Activated T-cell treated with anti-CD3 and anti-CD28 coated beads, Interleukin-2, amount 50 U/mL, for 72 hours (primary cell): ENCODE measurements around the gene ADSS2. TPM values are rescaled to one million over a fixed set of nuclear protein-coding genes. Genes with fewer than 3 reads are reported as not detected.
"Not testable (repeated sequence)": the region's sequence is repeated elsewhere in the genome, so short reads cannot be mapped to it uniquely, and the experiment has no call there.

Experiments used
- ATAC-seq, 2 donors: fragments of 150-1000 bp; cut with Tn5 transposase; replicated peaks in 1 of 2; 2 replicates each; pipeline ENCODE4 v1.10.0; 2021; ENCODE audit warnings: moderate library complexity in 2 of 2, mild to moderate bottlenecking in 1 of 2
- DNase-seq, 2 donors: peaks; one replicate each; pipeline ENCODE4 v3.0.0; 2021 to 2022; ENCODE audit warnings: mixed read lengths in 1 of 2
- H3K27ac Mint-ChIP-seq: one replicate; pipeline ENCODE4 v1.8.0; 2022; ENCODE audit warnings: mild to moderate bottlenecking, moderate library complexity, mixed read lengths
- H3K27me3 Mint-ChIP-seq: one replicate; pipeline ENCODE4 v1.8.0; 2022; ENCODE audit warnings: low read depth, mixed read lengths
- H3K36me3 Mint-ChIP-seq, 2 donors: one replicate each; pipeline ENCODE4 v1.8.0; 2022; ENCODE audit warnings: mixed read lengths in 2 of 2, mild to moderate bottlenecking in 1 of 2; ENCODE audit not compliant: insufficient read depth in 2 of 2
- H3K4me1 Mint-ChIP-seq: one replicate; pipeline ENCODE4 v1.8.0; 2022; ENCODE audit warnings: low read depth, mixed read lengths
- H3K4me3 Mint-ChIP-seq, 2 donors: one replicate each; pipeline ENCODE4 v1.8.0; 2022; ENCODE audit warnings: mild to moderate bottlenecking in 2 of 2, mixed read lengths in 2 of 2, moderate library complexity in 2 of 2
- H3K9me3 Mint-ChIP-seq, 2 donors: one replicate each; pipeline ENCODE4 v1.8.0; 2022; ENCODE audit warnings: mixed read lengths in 2 of 2
- total RNA-seq, 2 donors: library from RNA; stranded (reverse); gene quantifications; one replicate each; pipeline ENCODE4 v1.2.3, GENCODE V29; 2022

Gene ADSS2
- total RNA-seq, 2 donors from 2014 or later: 46.5 to 51.1 TPM

DNA sequence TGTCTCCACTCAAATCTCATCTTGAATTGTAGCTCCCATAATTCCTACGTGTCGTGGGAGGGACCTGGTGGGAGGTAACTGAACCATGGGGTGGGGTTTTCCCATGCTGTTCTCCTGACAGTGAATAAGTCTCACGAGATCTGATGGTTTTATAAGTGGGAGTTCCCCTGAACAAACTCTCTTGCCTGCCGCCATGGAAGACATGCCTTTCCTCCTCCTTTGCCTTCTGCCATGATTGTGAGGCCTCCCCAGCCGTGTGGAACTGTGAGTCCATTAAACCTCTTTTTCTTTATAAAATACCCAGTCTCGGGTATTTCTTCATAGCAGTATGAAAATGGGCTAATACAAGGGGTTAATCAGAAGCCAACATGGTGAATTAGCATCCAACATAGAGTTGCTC is 86.4 kb downstream of the ADSS2 start:
- not testable (repeated sequence) for H3K9me3 Mint-ChIP-seq, H3K4me1 Mint-ChIP-seq, H3K27me3 Mint-ChIP-seq, DNase-seq, H3K36me3 Mint-ChIP-seq, H3K27ac Mint-ChIP-seq, ATAC-seq, H3K4me3 Mint-ChIP-seq

DNA sequence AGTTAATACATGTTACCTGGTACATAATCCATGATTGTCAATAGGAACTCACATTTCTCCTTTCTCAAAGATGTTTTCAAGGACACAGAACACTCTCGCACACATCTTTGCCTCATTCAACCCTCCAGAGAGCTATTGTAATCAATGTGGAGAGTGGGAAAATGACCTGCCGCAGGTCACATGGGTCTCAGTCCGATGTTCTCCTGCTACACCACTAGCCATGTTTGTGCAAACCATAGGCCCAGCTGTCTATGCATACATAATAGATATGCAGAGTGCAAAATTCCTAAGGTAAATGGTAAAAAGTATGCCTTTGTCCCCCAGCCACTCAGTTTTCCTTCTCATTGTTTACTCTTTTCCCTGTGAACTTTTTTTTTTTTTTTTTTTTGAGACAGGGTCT is 89.2 kb downstream of the ADSS2 start:
- Mint-ChIP-seq H3K36me3 (peaks cover 6 to 7% of the 10 kb centered on the region in 2 donors), H3K4me3 (no peak overlapping the region), H3K27me3 (no peaks in the 10 kb centered on the region), H3K4me1 (no peaks in the 10 kb centered on the region), H3K27ac (no peak overlapping the region), H3K9me3 (peaks cover 5% of the 10 kb centered on the region in 2 donors)
- ATAC-seq (no peak), DNase-seq (no peak)

DNA sequence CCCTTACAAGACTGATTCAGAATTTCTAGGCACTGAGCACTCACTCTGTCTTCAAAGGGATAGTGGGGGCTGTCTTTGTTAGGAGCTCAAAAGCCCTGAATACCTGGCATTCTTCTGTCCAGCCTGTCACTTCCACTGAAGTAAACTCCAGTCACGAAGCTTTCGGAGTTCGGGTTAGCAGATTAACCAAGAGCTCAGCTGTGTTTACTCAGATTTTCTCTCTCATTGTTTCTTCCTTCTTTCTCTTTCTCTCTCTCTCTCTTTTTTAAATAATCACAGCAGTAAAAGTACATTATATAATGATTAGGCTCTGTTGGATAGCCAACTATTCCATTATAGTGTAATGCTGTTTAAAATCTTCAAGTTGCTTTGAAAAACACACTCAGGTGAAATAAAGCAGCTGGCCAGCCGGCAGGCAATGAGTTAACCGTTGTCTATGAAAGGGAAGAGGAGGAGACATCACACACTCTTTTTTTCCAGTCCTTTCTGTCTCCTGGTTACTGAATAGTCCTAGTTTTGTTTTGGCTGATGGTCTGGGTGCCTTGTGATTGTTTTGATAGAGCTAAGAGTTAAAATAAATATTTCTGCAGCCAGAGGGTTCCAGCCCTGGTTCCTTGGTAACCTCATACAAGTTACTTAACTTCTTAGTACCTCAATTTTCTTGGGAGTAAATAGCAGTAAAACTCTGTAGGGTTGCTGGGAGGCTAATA is 89.8 kb downstream of the ADSS2 start:
- no peak for DNase-seq

More for the DNA sequence above, 89.8 kb downstream of the ADSS2 start:
- no peak overlapping the region for H3K4me3 Mint-ChIP-seq
- H3K4me1 Mint-ChIP-seq: no peaks in the 10 kb centered on the region
- ATAC-seq: no peak
- H3K27me3 Mint-ChIP-seq: no peaks in the 10 kb centered on the region
- H3K27ac Mint-ChIP-seq: no peak overlapping the region
- peaks cover 6 to 7% of the 10 kb centered on the region in 2 donors for H3K36me3 Mint-ChIP-seq
- peaks cover 5% of the 10 kb centered on the region in 2 donors for H3K9me3 Mint-ChIP-seq

Other genes with a start within 250 kb of the ADSS2 start
- under 1 TPM; 0.38 to 0.83 TPM for gene CATSPERE, start 9.4 kb upstream of the ADSS2 start, total RNA-seq
- 10 to 100 TPM; 35.0 to 41.0 TPM for gene DESI2, start 201.2 kb upstream of the ADSS2 start, total RNA-seq